CD4-positive, alpha-beta T cell treated with Interleukin-4 for 4 hours (primary cell): Measurements from ENCODE around the gene FBLL1.
"Not testable (repeated sequence)": the region's sequence is repeated elsewhere in the genome, so short reads cannot be mapped to it uniquely, and the experiment has no call there.

Source experiments
- DNase-seq: peaks from one replicate; pipeline ENCODE4 v3.0.0-alpha.2; 2020

Gene FBLL1

DNA sequence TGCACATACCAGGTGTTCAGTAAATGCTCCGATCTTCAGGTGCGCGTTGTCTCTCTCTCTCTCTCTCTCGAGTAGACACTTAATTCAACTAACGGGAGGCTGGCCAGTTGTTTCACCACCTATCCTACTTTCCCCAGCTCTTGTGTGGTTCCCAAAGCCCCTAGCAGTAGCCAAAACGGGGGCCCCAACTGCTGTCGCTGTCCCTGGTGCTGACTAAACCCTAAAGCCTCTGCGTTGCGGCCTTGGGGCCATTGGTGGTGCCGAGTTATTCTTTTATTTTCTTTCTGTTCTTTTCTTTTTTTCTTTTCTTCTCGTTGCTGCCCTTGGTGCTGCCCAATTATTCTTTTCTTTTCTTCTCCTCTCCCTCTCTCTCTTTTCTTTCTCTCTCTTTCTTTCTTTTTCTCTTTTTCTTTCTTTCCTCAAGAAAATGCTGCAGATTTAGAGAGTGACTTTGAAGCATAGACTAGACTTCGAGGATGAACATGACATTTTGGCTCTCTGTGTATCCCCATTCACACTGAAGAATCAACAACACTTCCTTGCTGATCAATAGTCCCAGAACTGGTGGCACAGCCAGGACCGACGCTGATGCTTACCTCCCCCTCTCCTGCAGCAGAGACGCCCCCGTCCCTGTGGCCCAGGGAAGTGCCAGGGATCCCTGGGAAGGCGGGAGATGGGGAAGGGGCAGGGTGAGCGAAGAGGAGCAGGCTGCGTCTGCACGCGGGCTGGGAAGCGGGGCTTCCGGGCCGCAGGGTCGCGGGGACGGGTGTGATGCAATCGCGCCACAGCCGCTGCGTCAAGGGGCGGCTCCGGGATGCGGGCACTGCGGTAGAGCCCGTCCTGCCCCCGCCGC is at the start of gene FBLL1:
Gene FBLL1, plus strand, starts transcription at position 785 of the 853 bp plus-strand sequence. CDS start 200 bp downstream, outside the sequence.
- no peak for DNase-seq

DNA sequence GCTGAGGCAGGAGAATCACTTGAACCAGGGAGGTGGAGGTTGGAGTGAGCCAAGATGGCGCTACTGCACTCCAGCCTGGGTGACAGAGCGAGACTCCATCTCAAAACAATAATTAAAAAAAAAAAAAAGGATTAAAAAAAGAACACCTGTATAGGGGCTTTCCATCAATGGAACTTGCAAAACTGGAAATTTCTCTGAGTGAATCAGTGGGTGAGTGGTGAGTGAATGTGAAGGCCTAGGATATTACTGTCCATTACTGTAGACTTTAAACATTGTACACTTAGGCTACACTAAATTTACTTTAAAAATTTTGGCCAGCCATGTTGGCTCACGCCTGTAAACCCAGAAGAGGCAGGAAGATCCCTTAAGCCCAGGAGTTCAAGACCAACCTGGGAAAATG is 48.5 kb upstream of the FBLL1 start:
- DNase-seq = no peak

DNA sequence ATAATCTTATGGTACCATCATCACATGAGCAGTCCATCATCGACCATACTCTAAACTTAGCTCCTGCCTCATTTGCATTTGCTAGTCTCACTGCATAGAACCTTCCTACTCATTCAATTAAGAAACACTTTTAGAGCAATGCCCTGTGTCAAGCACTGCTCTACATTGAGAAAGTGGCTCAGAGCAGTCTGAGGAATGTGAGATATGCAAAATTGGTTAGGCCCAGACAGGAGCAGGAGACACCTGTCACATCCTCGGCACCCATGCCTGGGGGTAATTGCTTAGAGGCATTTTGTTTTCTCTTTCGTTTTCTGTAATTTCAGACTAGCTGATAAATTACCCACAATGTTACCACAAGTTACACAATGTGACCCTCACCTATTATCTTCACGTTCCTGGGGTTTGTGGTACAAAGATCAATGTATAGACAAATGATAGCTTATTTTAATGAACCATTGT is 47.7 kb upstream of the FBLL1 start:
- no peak for DNase-seq

DNA sequence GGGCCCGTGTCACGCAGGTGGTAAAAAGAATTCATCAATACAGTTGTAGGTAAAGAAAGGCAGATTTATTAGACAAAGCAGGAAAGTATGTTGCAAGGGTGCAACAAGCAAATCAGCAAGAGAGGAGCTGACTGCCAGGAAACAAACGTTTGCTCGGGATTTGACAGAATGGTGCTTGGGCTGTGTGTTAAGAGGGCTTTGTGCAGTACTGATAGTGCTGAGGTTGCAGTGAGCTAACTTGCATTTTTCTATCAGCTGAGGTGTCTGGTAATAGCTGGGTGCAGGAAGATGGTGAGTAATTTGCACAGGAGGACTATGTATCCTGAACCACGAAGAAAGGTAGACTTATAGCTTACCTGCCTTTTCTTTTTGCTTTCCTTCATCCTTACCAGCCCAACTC is 46.7 kb upstream of the FBLL1 start:
- DNase-seq = no peak

DNA sequence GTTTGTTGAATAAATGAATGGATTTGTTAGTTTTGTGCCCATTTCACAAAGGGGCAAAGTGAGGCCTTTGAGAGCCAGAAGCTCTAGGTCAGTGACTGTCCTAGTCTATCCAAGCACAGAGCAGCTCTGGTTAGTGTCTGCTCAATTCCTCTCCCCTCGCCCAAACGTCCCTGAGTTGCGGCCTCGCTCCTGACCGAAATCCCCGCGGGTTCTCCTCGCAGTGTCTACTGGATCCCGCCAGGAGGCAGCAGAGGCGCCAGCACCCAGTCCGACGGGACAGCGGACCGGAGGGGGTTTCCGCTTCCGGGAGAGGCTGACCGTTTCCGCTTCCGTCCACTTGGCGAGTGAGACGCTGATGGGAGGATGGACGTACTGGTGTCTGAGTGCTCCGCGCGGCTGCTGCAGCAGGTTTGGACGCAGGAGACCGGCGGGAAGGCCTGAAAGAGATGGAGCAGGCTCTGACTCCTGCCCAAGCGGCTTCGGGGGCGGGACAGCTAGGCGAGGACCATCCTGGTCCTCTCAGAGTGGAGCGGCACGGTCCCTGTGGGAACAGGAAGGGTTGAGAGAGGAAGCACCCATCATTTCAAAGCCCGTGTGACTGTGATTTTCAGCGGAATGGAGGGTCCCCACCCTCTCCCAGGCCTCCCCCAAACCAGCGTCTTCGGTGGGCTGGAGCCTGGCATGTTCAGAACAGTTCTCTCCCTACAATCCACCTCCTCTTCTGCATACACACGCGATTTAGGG is 42.8 kb upstream of the FBLL1 start, which contains the start of gene RARS1:
Gene RARS1, plus strand, starts transcription at position 336 of the 744 bp plus-strand sequence. Its CDS starts 28 bp downstream, at position 364.
- peak; percentile 87 for DNase-seq

DNA sequence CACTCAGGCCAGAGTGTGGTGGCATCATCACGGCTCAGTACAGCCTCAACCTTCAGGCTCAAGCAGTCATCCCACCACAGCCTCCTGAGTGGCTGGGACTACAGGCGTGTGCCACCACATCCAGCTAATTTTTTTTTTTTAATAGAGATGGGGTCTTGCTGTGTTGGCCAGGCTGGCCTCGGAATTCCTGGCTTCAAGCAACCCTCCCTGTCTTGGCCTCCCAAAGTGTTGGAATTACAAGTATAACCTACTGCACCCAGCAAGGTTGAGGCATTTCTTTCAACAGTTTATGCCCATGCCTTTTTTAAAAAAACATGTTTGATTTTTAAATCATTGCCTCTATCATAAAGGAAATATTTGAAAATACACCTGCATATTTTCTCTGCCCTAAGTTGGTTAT is 40.0 kb upstream of the FBLL1 start:
- no peak for DNase-seq

DNA sequence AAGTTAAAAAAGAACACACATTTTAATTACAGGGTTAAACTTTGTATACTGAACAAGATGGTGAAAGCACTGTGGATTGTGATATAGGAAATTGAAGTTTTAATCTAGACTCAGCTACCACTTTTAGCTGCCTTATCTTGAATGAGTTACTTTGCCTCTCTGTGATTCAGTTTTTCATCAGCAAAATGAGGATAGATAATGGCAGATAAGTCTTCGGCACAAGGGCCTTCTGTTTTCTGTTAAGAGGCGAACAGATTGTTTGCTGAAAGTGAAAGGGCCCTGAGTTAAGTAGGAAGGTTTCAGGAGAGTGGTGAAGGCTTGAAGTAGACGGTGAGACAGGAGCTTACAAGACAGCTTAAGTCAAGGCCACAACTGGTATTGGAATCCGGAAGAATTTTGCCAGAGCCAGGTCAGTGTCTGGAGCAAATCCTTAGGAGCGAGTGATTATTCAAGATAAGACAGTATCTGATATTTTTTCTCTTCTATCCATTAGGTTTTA is 35.0 kb upstream of the FBLL1 start:
- DNase-seq = no peak

DNA sequence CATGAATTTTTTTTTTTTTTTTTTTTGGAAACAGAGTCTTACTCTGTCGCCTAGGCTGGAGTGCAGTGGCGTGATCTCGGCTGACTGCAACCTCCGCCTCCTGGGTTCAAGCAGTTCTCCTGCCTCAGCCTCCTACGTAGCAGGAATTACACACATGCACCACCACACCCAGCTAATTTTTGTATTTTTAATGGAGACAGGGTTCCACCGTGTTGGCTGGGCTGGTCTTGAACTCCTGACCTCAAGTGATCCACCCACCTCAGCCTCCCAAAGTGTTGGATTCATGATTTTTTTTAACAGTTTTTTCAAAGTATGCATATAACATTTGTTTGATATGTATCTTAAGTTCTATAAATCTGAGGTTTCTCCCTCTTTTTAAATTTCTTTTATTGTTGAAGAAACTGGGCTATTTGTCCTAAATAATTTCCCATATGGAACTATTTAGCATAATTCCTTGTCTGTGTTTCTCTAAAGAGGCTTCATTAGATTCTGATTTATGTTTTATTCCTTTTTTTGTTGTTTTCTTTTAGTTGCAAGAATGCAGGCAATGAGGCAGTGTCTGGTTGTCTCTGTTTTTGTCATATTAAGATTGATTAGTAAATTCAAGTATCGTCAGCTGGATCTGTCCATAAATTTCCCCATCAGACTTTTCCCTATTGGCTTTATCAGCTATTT is 26.4 kb upstream of the FBLL1 start:
- DNase-seq = no peak

DNA sequence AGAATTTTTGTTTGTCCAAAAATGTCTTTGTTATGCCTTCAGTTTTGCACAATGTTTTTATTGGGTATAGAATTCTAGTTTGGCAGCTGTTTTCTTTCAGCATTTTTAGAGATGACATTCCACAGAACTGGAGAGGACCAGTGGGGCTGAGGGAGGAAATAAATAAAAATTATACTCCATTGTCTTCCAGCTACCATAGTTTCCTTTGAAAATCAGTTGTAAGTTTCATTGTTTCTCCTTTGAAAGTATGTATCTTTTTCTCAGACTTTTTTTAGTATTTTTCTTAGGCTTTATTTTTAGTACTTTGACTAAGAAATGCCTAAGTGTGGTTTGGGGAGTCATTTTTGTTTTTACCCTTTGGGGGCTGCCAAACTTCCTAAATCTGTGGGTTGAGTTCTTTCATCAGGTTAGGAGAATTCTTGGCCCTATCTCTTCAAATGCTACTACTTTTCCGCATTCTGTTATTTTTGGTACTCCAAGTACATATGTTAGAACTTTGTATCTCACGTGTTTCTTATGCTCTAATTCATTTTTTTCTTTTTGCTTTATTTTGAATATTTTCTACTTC is 15.2 kb upstream of the FBLL1 start:
- no peak for DNase-seq

DNA sequence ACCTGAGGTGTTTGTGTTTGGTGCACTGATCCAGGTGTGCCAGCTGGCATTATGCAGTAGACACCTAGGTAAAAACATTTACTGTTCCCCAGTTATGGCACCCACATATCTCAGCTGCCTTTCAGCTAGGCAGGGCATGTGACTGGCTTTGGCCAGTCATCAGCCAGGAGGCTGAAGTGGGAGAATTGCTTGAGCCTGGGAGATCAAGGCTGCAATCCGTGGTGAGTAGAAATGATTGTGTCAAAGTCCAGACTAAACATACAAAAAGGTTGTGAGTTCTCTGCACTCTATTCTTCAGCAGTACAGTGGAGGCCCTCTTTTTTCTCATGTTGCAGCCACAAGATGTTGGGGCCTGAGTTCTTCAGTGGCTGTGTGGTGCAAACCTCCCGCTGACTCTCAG is 3.2 kb upstream of the FBLL1 start:
- DNase-seq = no peak

DNA sequence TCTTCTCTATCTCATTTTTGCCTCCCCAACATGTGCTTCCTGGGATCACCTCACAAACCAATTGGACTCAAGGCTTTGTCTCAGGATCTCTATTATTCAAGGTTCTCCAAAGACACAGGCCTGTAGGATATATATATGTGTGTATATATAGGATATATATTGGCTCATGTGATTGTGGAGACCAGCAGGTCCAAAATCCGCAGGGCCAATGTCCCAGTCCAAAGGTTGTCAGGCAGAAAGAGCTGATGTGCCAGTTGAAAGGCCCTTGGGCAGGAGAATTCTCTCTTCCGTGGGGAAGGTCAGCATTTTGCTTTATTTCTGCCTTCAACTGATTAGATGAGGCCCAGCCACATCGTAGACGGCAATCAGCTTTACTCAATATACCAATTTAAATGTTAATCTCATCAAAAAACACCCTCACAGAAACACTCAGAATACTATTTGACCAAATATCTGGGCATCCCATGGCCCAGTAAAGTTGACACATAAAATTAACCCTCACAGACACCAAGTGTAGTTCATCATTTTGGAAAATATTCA is 1.3 kb upstream of the FBLL1 start:
- no peak for DNase-seq

DNA sequence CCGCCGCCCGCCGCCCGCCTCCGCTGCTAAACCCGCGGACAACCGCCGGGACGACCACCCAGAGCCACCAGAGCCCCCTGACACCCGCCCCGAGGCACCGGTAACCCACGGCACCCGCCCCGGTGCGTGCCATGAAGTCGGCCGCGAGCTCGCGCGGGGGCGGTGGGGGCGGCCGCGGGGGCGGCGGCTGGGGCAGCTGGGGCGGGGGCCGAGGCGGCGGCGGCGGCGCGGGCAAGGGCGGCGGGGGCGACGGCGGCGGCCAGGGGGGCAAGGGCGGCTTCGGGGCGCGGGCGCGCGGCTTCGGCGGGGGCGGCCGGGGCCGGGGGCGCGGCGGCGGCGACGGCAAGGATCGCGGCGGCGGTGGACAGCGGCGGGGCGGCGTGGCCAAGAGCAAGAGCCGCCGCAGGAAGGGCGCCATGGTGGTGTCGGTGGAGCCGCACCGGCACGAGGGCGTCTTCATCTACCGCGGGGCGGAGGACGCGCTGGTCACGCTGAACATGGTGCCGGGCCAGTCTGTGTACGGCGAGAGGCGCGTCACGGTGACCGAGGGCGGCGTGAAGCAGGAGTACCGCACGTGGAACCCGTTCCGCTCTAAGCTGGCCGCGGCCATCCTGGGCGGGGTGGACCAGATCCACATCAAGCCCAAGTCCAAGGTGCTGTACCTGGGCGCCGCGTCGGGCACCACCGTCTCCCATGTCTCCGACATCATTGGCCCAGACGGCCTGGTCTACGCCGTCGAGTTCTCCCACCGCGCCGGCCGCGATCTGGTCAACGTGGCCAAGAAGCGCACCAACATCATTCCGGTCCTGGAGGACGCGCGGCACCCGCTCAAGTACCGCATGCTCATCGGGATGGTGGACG is 499 bp downstream of the FBLL1 start:
- no peak for DNase-seq

DNA sequence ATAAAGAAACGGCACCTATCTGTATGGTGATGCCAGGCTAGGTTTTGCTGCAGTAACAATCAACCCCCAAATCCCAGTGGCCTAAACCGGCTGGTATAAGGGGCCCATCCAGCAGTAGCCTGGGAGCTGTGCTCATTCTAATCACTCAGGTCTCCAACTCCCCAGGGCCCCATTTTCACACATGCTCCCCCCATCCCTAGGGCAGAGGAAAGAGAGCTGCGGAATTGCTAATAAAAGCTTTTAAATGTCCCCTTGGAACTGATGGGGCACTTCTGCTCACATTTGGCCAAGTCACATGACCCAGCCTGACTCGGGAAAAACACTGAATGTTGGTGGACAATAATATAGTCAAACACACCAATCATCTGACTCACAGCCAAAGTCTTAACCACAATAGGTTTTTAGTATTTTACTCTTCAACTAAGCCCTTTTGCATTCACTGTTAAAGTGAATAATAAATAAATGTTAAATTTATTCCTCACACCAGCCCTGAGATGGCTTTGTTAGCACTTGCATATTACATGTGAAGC is 1.6 kb downstream of the FBLL1 start:
- no peak for DNase-seq

DNA sequence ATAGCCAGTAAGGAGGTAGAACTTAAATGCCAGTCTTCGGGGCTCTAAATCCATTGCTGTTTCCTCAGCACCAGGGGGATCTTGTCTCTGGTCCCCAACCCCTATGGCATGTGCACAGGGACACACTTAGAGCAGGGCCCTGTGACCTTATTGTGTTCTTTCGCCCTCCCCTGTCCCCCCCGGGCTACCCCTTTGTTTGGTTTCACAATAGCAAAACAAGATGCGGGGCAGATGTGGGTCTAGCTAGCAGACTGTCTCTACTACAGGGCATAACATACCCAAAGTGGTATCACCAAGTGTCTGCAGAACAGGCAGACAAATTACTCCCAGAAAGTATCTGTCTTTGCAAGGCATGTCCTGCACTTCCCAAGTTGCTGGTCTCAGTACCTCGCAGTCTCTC is 2.1 kb downstream of the FBLL1 start:
- DNase-seq = no peak

DNA sequence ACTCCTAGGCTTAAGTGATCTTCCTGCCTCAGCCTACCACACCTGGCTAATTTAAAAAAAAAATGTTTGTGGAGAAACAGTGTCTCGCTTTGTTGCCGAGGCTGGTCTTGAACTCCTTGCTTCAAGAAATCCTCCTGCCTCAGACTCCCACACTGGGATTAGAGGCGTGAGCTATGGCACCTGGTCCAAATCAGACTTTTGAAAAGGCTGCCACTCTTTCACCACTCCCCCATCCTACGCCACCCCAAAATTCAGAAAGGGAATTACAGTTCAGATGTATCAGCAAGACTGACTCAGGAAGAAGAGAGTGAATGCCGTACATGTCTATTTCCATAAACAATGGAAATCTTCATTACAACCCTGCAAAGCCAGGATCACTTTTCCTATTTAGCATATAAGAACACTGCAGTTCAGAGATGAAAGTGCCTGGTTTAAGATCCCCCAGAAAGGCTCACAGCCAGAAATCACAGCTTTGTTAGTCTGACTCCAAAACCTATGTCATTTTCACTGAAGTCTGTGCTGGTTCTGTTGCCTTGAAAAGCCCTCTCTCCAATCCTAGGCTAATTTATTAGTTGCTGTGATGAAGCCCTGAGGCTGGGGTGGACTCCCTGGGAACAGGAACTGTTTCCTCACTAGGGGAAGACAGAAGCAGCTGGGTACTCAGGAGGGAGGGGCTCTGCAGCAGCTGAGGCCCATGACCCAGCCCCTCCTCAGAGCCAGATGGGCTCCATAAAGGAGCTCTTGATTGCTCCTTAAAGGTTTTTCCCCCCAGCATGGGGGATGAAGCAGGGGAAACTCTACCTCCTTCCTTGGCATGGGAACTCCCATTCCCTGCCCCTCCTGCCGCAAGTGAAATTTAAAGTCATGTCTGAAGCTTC is 3.1 kb downstream of the FBLL1 start:
- DNase-seq = no peak

DNA sequence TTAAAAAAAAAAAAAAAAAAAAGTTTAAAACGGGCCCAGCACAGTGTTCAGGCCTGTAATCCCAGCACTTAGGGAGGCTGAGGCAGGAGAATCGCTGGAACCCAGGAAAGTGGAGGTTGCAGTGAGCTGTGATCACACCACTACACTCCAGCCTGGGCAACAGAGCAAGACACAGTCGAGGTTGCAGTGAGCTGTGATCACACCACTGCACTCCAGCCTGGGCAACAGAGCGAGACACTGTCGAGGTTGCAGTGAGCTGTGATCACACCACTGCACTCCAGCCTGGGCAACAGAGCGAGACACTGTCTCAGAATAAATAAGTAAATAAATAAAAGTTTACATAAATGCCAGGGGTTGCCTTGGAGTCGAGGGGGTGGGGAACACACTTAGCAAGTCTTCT is 5.2 kb downstream of the FBLL1 start:
- not testable (repeated sequence) for DNase-seq

DNA sequence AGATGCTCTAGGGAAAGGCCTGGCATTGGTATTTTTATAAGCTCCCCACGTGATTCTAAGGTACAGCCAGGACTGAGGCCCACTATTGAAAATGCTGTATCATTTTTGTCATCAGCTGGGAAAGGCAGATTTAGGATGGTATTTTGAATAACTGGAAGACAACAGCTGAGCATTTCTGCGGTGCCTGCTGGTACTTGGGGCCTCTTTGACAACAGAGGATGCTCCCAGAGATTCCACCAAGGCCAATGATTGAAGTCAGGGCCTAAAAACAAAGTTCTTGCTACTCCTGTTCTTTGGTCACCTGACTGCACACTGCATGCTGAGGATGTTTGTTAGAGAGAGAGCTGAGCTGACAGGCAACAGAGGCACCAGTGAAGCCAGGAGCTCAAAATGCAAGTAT is 8.1 kb downstream of the FBLL1 start:
- DNase-seq = no peak

DNA sequence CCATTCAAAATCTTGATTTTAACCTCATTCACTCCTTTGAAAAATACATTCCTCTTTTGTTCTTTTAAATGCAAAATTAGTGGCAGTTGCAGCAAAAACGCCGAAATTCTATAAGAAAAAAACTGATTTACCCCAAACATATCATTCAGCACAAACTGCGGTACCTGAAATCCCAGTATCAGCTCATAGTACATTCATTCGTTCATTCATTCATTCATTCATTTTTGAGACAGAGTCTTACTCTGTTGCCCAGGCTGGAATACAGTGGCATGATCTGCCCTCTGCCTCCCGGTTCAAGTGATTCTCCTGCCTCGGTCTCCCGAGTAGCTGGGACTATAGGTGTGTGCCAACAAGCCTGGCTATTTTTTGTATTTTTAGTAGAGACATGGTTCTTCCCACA is 20.4 kb downstream of the FBLL1 start:
- DNase-seq = no peak

DNA sequence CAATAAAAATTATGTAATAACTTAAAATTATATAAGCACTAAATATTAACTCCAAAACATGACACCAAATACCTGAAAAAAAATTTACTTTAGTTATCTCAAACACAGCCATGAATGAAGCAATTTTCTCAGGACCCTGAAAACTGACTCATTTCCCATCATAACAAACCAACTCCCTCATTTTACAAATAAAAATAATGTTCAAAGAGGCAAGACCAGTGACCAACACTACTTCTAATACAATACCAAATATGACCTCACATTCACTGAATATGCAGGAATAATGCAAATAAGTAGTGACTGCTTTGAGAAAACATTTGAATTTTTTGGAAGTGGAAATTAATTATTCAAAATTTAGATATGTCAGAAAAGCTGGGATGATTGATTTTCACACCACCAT is 21.6 kb downstream of the FBLL1 start:
- DNase-seq = no peak

DNA sequence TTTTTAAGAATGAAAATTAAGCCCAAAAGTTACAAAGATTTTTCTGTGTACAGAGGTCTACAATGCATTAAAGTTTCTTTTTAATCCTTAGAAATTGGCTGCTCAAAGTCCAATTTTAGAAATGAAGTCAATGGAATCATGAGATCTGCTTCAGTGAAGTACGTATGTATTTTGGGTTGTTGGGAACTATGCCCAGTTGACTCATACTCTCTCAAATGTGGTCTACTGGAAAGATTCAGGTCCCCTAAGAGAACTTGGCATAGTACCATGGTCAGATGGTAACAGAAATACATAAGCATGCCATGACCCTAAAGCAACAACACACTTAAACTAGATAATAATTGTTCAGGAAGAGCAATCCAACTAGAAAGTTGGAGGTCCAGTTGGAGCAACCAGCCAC is 23.0 kb downstream of the FBLL1 start:
- no peak for DNase-seq
